Thymus (tissue), 11 donors: ENCODE data around the gene CYP27B1. TPM values are rescaled to one million over a fixed set of nuclear protein-coding genes. Genes with fewer than 3 reads are reported as not detected.

ENCODE experiments used
- DNase-seq, 9 donors: peaks; one replicate each; pipeline ENCODE4 v3.0.0-alpha.2; 2013; ENCODE audit warnings: low spot score in 9 of 9, low read depth in 6 of 9, missing footprints in 1 of 9
- H3K27ac ChIP-seq, 2 donors: one replicate each; pipeline ENCODE4 v1.5.1; 2013; ENCODE audit warnings: control low read depth in 1 of 2, low read depth in 1 of 2, low read length in 1 of 2, mild to moderate bottlenecking in 1 of 2, moderate library complexity in 1 of 2
- H3K27me3 ChIP-seq, 2 donors: one replicate each; pipeline ENCODE4 v1.5.1; 2013; ENCODE audit warnings: low read length in 1 of 2; ENCODE audit not compliant: control insufficient read depth in 2 of 2, insufficient read depth in 1 of 2
- H3K36me3 ChIP-seq, 2 donors: one replicate each; pipeline ENCODE4 v1.5.1; 2013; ENCODE audit warnings: low read length in 1 of 2, mild to moderate bottlenecking in 1 of 2, moderate library complexity in 1 of 2; ENCODE audit not compliant: control insufficient read depth in 2 of 2, insufficient read depth in 2 of 2
- H3K4me1 ChIP-seq, 2 donors: one replicate each; pipeline ENCODE4 v1.5.1; 2013; ENCODE audit warnings: low read length in 2 of 2; ENCODE audit not compliant: control insufficient read depth in 2 of 2, insufficient read depth in 2 of 2
- H3K4me3 ChIP-seq, 2 donors: one replicate each; pipeline ENCODE4 v1.5.1; 2013; ENCODE audit warnings: low read length in 2 of 2, control low read depth in 1 of 2, mild to moderate bottlenecking in 1 of 2
- H3K9me3 ChIP-seq, 2 donors: one replicate each; pipeline ENCODE4 v1.5.1; 2013; ENCODE audit warnings: low read length in 1 of 2, mild to moderate bottlenecking in 1 of 2; ENCODE audit not compliant: control insufficient read depth in 2 of 2, insufficient read depth in 1 of 2
- WGBS: extraction: QIAGEN DNeasy Blood & Tissue Kit; methylation state at CpG from one replicate; pipeline ENCODE4 v1.1.7; 2013; 5-methylcytosine and 5-hydroxymethylcytosine counted together
- polyA plus RNA-seq: library from polyadenylated mRNA; stranded (reverse); fragments of 200-250 nt; gene quantifications from one replicate; pipeline ENCODE4 v1.2.3, GENCODE V29; 2013
- total RNA-seq: library from RNA; stranded (reverse); fragments of 120-200 nt; gene quantifications from one replicate; pipeline ENCODE4 v1.2.4, GENCODE V29; 2013
- donor health status: healthy.

Gene CYP27B1
- total and polyA plus RNA-seq, 2 donors = 0.42 to 0.82 TPM

GRCh38 chr12:57765003-57765697 is 1.7 kb downstream of the CYP27B1 start:
- WGBS = 2% methylated on average over 60 of the region's 60 CpGs
- no peak overlapping the region for H3K27ac ChIP-seq
- peaks cover 0 to 14% of the 10 kb centered on the region in 2 donors for H3K9me3 ChIP-seq
- DNase-seq = peak in 1 of 9 donors; percentile 51
- peaks cover 0 to 4% of the 10 kb centered on the region in 2 donors for H3K36me3 ChIP-seq
- peak overlapping the region; percentile 31 to 45 for H3K4me3 ChIP-seq
- peaks cover 46 to 58% of the 10 kb centered on the region in 2 donors for H3K27me3 ChIP-seq
- H3K4me1 ChIP-seq = peaks cover 10 to 29% of the 10 kb centered on the region in 2 donors

- Histone ChIP-seq H3K4me1 (peaks cover 10 to 29% of the 10 kb centered on the region in 2 donors), H3K36me3 (peaks cover 0 to 4% of the 10 kb centered on the region in 2 donors), H3K27me3 (peaks cover 46 to 58% of the 10 kb centered on the region in 2 donors), H3K4me3 (peak overlapping the region in 1 of 2 donors; percentile 45), H3K9me3 (peaks cover 0 to 14% of the 10 kb centered on the region in 2 donors), H3K27ac (no peak overlapping the region)
- 19% methylated on average over 17 of the region's 17 CpGs for WGBS
- no peak for DNase-seq
These were observed 2.2 kb downstream of the CYP27B1 start for GRCh38 chr12:57764662-57765002.

GRCh38 chr12:57763881-57764661 is 2.8 kb downstream of the CYP27B1 start:
- Histone ChIP-seq H3K27ac (no peak overlapping the region), H3K36me3 (peaks cover 2 to 7% of the 10 kb centered on the region in 2 donors), H3K27me3 (peaks cover 46 to 58% of the 10 kb centered on the region in 2 donors), H3K4me3 (no peak overlapping the region), H3K9me3 (peaks cover 0 to 14% of the 10 kb centered on the region in 2 donors), H3K4me1 (peaks cover 10 to 29% of the 10 kb centered on the region in 2 donors)
- 82% methylated on average over 6 of the region's 6 CpGs for WGBS
- DNase-seq = no peak

- WGBS = over 99% methylated on average over 2 of the region's 2 CpGs
- Histone ChIP-seq H3K36me3 (peaks cover 16 to 18% of the 10 kb centered on the region in 2 donors), H3K4me1 (peaks cover 10 to 29% of the 10 kb centered on the region in 2 donors), H3K9me3 (peaks cover 0 to 14% of the 10 kb centered on the region in 2 donors), H3K27ac (no peak overlapping the region), H3K4me3 (no peak overlapping the region), H3K27me3 (peaks cover 37 to 49% of the 10 kb centered on the region in 2 donors)
- no peak for DNase-seq
These were observed 4.4 kb downstream of the CYP27B1 start for GRCh38 chr12:57762463-57762862.

- Histone ChIP-seq H3K36me3 (peaks cover 16 to 18% of the 10 kb centered on the region in 2 donors), H3K4me3 (no peak overlapping the region), H3K9me3 (peaks cover 0 to 16% of the 10 kb centered on the region in 2 donors), H3K4me1 (peaks cover 14 to 28% of the 10 kb centered on the region in 2 donors), H3K27me3 (peaks cover 27 to 44% of the 10 kb centered on the region in 2 donors), H3K27ac (no peak overlapping the region)
- WGBS = 97% methylated on average over 4 of the region's 4 CpGs
- no peak for DNase-seq
These were observed 5.4 kb downstream of the CYP27B1 start for GRCh38 chr12:57761391-57761998.

- H3K27ac ChIP-seq = no peak overlapping the region
- peaks cover 16 to 18% of the 10 kb centered on the region in 2 donors for H3K36me3 ChIP-seq
- peaks cover 12 to 27% of the 10 kb centered on the region in 2 donors for H3K4me1 ChIP-seq
- no peak overlapping the region for H3K4me3 ChIP-seq
- WGBS = 97% methylated on average over 3 of the region's 3 CpGs
- DNase-seq = no peak
- H3K9me3 ChIP-seq = peaks cover 0 to 10% of the 10 kb centered on the region in 2 donors
- peaks cover 19 to 43% of the 10 kb centered on the region in 2 donors for H3K27me3 ChIP-seq
These were observed 6.4 kb downstream of the CYP27B1 start for GRCh38 chr12:57760347-57760982.

GRCh38 chr12:57759360-57759980 is 7.4 kb downstream of the CYP27B1 start:
- no peak overlapping the region for H3K4me3 ChIP-seq
- WGBS = 42% methylated on average over 3 of the region's 3 CpGs
- DNase-seq = peak in 1 of 9 donors; percentile 61

GRCh38 chr12:57758552-57759359 is 8.1 kb downstream of the CYP27B1 start:
- DNase-seq = no peak
- peaks cover 5 to 26% of the 10 kb centered on the region in 2 donors for H3K27me3 ChIP-seq
- peaks cover 16 to 18% of the 10 kb centered on the region in 2 donors for H3K36me3 ChIP-seq
- H3K9me3 ChIP-seq = peaks cover 0 to 2% of the 10 kb centered on the region in 2 donors
- H3K27ac ChIP-seq = no peak overlapping the region
- WGBS = 98% methylated on average over 25 of the region's 25 CpGs
- peaks cover 15 to 25% of the 10 kb centered on the region in 2 donors for H3K4me1 ChIP-seq
- H3K4me3 ChIP-seq = no peak overlapping the region

More at GRCh38 chr12:57759360-57759980, 7.4 kb downstream of the CYP27B1 start:
- Histone ChIP-seq H3K27me3 (peaks cover 12 to 33% of the 10 kb centered on the region in 2 donors), H3K4me1 (peaks cover 10 to 20% of the 10 kb centered on the region in 2 donors), H3K27ac (no peak overlapping the region), H3K9me3 (peaks cover 0 to 2% of the 10 kb centered on the region in 2 donors), H3K36me3 (peaks cover 16 to 18% of the 10 kb centered on the region in 2 donors)
